Glutamatergic neuron (in vitro differentiated cells): ENCODE results near the gene JAKMIP1. TPM values are rescaled to one million over a fixed set of nuclear protein-coding genes. Genes with fewer than 3 reads are reported as not detected.

Experiments used
- DNase-seq: peaks from one replicate; pipeline ENCODE4 v3.0.0; 2022
- H3K27ac Mint-ChIP-seq: one replicate; pipeline ENCODE4 v1.8.0; 2020; ENCODE audit warnings: mild to moderate bottlenecking, mixed read lengths, inconsistent platforms; ENCODE audit not compliant: unreplicated experiment
- H3K27me3 Mint-ChIP-seq: one replicate; pipeline ENCODE4 v1.8.0; 2020; ENCODE audit warnings: mild to moderate bottlenecking, moderate library complexity, mixed read lengths, inconsistent platforms; ENCODE audit not compliant: unreplicated experiment
- H3K36me3 Mint-ChIP-seq: one replicate; pipeline ENCODE4 v1.8.0; 2020; ENCODE audit warnings: mild to moderate bottlenecking, mixed read lengths, inconsistent platforms; ENCODE audit not compliant: unreplicated experiment
- H3K4me1 Mint-ChIP-seq: one replicate; pipeline ENCODE4 v1.8.0; 2020; ENCODE audit warnings: mild to moderate bottlenecking, low read depth, mixed read lengths, inconsistent platforms; ENCODE audit not compliant: unreplicated experiment
- H3K4me3 Mint-ChIP-seq: one replicate; pipeline ENCODE4 v1.8.0; 2020; ENCODE audit warnings: mild to moderate bottlenecking, mixed read lengths, inconsistent platforms; ENCODE audit not compliant: unreplicated experiment
- H3K9me3 Mint-ChIP-seq: one replicate; pipeline ENCODE4 v1.8.0; 2020; ENCODE audit warnings: mild to moderate bottlenecking, moderate library complexity, mixed read lengths, inconsistent platforms; ENCODE audit not compliant: unreplicated experiment
- CTCF ChIP-seq: fragments of 200-600 bp; sonication (generic); IDR thresholded peaks from one replicate; pipeline ENCODE4 v1.5.0; 2021; ENCODE audit not compliant: partially characterized antibody, unreplicated experiment
- total RNA-seq: library from RNA; stranded (reverse); fragmentation: NEBNext Ultra II Directional; extraction: Animal tissue kit (Norgen Biotek cat#: 25700); gene quantifications from one replicate; pipeline ENCODE4 v1.2.1, GENCODE V29; 2021; ENCODE audit not compliant: unreplicated experiment

Gene JAKMIP1
- total RNA-seq, 1 donor from 2014 or later, result 2.4 TPM

- DNase-seq, result no peak
- Mint-ChIP-seq H3K4me3 (no peak overlapping the region), H3K27me3 (peaks cover 2% of the 10 kb centered on the region), H3K9me3 (peaks cover 2% of the 10 kb centered on the region), H3K4me1 (peaks cover 3% of the 10 kb centered on the region), H3K27ac (no peak overlapping the region), H3K36me3 (peaks cover 4% of the 10 kb centered on the region)
- no peak for TF ChIP-seq CTCF
Observed at GRCh38 chr4:6111354-6111960, 88.9 kb downstream of the JAKMIP1 start.

GRCh38 chr4:6110681-6111353 lies 89.5 kb downstream of the JAKMIP1 start:
- peaks cover 2% of the 10 kb centered on the region for H3K4me1 Mint-ChIP-seq
- H3K36me3 Mint-ChIP-seq, result peaks cover 4% of the 10 kb centered on the region
- H3K27ac Mint-ChIP-seq, result no peak overlapping the region
- H3K27me3 Mint-ChIP-seq, result peaks cover 2% of the 10 kb centered on the region
- H3K9me3 Mint-ChIP-seq, result peaks cover 2% of the 10 kb centered on the region
- TF ChIP-seq CTCF, result no peak
- DNase-seq, result no peak
- H3K4me3 Mint-ChIP-seq, result no peak overlapping the region

GRCh38 chr4:6109842-6110560 lies 90.3 kb downstream of the JAKMIP1 start:
- H3K4me3 Mint-ChIP-seq, result no peak overlapping the region
- H3K27ac Mint-ChIP-seq, result no peak overlapping the region
- peaks cover 2% of the 10 kb centered on the region for H3K4me1 Mint-ChIP-seq
- peaks cover 4% of the 10 kb centered on the region for H3K36me3 Mint-ChIP-seq
- peaks cover 2% of the 10 kb centered on the region for H3K27me3 Mint-ChIP-seq
- DNase-seq, result no peak
- peak; percentile 75 for TF ChIP-seq CTCF
- H3K9me3 Mint-ChIP-seq, result peaks cover 2% of the 10 kb centered on the region

DNA sequence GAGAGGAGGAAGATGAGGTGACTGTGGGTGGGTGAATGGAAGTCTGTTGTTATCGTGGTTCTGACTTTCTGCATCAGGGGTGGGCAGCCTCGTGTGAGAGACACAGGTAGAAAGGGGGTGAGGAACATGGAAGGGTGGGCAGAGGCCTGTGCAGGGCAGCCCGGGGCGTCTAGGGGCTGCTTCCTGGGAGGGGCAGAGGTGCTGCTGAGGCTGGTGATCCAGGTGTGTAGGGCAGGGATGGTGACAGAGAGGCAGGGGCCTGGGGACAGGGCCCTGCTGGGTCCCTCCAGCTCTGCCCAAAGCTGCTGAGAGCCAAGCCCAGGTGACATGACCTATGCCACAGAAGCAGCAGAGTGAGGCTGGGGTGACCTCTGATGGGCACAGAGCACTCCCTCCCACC lies 92.5 kb downstream of the JAKMIP1 start:
- TF ChIP-seq CTCF, result no peak
- Mint-ChIP-seq H3K4me3 (no peak overlapping the region), H3K27ac (no peak overlapping the region), H3K4me1 (peaks cover 6% of the 10 kb centered on the region), H3K9me3 (no peaks in the 10 kb centered on the region), H3K27me3 (no peaks in the 10 kb centered on the region), H3K36me3 (no peaks in the 10 kb centered on the region)
- DNase-seq, result no peak
